ENCODE results near the gene FREM1.

- TF ChIP-seq CTCF (IDR thresholded peaks at IDR 0.05) (no peak), EP300 (IDR thresholded peaks at IDR 0.05) (no peak)
Observed at GRCh38 chr9:14936491-14936890, 26.3 kb upstream of the FREM1 start.
